ENCODE data around the gene CCDC24. TPM values are rescaled to one million over a fixed set of nuclear protein-coding genes. Genes with fewer than 3 reads are reported as not detected.

Gene CCDC24
- total and polyA plus RNA-seq, 7 donors: 0.83 to 3.9 (median 1.7) TPM

DNA sequence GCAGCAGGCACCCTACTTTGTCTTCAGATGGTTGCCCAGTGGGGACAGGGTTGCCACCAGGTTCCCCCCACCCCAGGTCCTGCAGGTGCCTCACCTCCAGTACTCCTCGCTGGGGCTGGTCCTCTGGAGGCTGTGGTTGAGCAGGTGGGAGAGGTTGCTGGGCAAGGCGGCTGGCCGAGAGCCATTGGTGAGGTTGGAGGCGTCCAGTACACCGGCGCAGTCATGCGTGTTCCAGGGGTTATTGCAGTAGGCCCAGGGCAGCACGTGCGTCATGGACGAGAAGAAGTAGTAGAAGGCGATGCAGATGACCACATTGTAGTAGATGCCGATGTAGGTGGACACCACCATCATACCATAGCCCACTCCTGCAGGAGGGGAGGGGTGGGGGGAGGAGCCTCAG, 16.9 kb downstream of the CCDC24 start:
- no peak overlapping the region for H3K4me3 ChIP-seq
- DNase-seq (no peak), ATAC-seq (no peak)
- H3K27me3 ChIP-seq (ENCODE audit: insufficient read depth in 3 of 3, low read length in 2 of 3): no peaks in the 10 kb centered on the region
- WGBS, 3 donors: 89 to 94% (median 91%) methylated on average over 12 of the region's 12 CpGs
- H3K4me1 ChIP-seq: peaks cover 4% of the 10 kb centered on the region
- intact Hi-C loops (cut with DNase I): loop anchor here (5.0 to 10.0 kb wide), 2 partner anchors 39 to 587 kb away; no protein-coding TSS in a partner anchor
- H3K9me3 ChIP-seq: no peaks in the 10 kb centered on the region
- TF ChIP-seq, protein P1, sequence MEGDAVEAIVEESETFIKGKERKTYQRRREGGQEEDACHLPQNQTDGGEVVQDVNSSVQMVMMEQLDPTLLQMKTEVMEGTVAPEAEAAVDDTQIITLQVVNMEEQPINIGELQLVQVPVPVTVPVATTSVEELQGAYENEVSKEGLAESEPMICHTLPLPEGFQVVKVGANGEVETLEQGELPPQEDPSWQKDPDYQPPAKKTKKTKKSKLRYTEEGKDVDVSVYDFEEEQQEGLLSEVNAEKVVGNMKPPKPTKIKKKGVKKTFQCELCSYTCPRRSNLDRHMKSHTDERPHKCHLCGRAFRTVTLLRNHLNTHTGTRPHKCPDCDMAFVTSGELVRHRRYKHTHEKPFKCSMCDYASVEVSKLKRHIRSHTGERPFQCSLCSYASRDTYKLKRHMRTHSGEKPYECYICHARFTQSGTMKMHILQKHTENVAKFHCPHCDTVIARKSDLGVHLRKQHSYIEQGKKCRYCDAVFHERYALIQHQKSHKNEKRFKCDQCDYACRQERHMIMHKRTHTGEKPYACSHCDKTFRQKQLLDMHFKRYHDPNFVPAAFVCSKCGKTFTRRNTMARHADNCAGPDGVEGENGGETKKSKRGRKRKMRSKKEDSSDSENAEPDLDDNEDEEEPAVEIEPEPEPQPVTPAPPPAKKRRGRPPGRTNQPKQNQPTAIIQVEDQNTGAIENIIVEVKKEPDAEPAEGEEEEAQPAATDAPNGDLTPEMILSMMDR (IDR thresholded peaks at IDR 0.05): no peak
- no peaks in the 10 kb centered on the region for H3K36me3 ChIP-seq (ENCODE audit: insufficient read depth in 1 of 2, low read depth in 1 of 2)
- H3K27ac ChIP-seq: no peak overlapping the region

DNA sequence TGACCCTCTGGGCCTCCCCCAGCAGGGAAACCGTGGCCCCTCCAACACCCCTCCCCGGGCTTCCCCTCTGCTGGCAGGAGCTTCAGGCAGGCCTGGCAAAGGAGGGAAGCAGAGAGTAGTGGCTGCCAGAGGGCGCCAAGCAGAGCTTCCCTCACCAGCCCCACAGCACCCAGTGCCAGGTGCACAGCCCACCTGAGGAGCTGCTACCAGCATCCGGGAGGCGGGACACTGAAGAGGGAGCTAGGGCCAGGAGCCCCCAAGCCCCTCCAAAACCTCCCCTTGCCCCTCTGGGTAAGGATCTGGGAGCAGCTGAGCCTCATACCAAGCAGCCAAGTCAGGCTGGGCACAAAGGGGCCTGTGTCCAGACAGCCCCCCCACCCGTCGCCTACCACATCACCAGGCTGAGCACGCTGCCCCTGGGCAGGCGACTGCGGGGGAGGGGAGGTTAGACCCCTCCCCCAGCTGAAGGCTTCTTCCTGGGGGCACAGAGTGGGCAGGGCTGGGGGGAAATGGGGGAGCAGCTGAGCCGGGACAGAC, 19.6 kb downstream of the CCDC24 start:
- H3K4me1 ChIP-seq: peaks cover under 1% of the 10 kb centered on the region
- DNase-seq (no peak), ATAC-seq (no peak)
- H3K36me3 ChIP-seq (ENCODE audit: insufficient read depth in 1 of 2, low read depth in 1 of 2): no peaks in the 10 kb centered on the region
- H3K27ac ChIP-seq: no peak overlapping the region
- no peaks in the 10 kb centered on the region for H3K9me3 ChIP-seq
- TF ChIP-seq, protein P1 (IDR thresholded peaks at IDR 0.05): no peak
- intact Hi-C loops (cut with DNase I): no loop called here
- no peak overlapping the region for H3K4me3 ChIP-seq
- no peaks in the 10 kb centered on the region for H3K27me3 ChIP-seq (ENCODE audit: insufficient read depth in 3 of 3, low read length in 2 of 3)
- WGBS, 3 donors: 58 to 69% (median 62%) methylated on average over 9 to 11 of the region's 11 CpGs

DNA sequence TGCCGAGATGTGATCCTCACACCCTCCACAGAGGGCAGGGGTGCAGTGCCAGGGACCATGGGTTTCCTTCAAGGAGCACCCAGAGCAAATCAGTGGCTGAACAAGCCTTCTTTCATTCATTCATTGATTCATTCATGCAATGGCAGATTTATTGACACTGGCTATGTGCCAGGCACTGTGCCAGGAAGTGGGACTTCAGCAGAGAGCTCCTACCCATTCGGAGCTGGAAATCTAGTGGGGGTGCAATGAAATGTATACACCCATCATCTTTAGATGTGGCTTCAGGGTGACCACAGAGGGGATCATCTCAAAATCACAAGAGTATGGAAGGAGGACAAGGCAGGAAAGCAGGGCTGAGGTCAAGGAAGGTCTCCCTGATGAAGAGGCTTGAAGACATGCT, 21.0 kb downstream of the CCDC24 start:
- intact Hi-C loops (cut with DNase I): no loop called here
- Histone ChIP-seq H3K9me3 (no peaks in the 10 kb centered on the region), H3K4me1 (no peaks in the 10 kb centered on the region), H3K27me3 (ENCODE audit: insufficient read depth in 3 of 3, low read length in 2 of 3) (no peaks in the 10 kb centered on the region), H3K4me3 (no peak overlapping the region), H3K36me3 (ENCODE audit: insufficient read depth in 1 of 2, low read depth in 1 of 2) (no peaks in the 10 kb centered on the region), H3K27ac (no peak overlapping the region)
- ATAC-seq: no peak
- no peak for DNase-seq
- TF ChIP-seq, protein P1 (IDR thresholded peaks at IDR 0.05): no peak
- WGBS, 3 donors: 78 to 87% (median 81%) methylated on average over 2 of the region's 2 CpGs

DNA sequence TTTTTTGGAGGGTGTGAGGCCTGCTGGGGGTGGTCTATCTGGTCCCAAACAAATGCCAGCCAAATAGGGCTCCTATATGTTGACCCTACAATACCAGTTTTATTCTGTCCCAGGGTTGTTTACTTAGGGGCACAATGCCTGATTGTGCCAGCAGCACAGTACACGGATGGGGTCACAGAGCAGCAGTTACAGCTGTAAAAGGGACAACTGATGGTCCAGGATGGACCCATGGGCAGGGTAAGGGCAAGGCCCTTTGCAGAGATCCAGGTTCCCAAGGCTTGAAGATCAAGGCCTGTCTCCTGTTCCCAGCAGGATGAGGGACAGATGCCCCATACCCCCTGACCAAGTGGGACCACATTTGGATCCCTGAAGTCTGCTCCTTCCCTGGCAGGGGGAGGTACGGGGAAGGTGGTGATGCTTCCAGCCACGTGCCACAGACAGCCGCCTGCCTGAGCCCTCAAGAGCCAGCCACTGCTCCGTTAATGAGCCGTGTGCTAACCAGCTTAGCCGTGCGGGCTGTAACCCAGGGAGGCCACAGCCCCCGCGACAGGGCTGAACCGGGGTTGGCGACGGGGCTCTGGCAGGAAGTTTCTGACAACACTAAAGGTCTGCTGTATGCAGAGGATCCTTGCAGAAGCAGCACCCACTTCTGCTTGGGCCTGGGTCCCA, 21.7 kb downstream of the CCDC24 start:
- DNase-seq (no peak), ATAC-seq (no peak)
- Histone ChIP-seq H3K27ac (no peak overlapping the region), H3K4me3 (no peak overlapping the region), H3K27me3 (ENCODE audit: insufficient read depth in 3 of 3, low read length in 2 of 3) (no peaks in the 10 kb centered on the region), H3K9me3 (no peaks in the 10 kb centered on the region), H3K36me3 (ENCODE audit: insufficient read depth in 1 of 2, low read depth in 1 of 2) (no peaks in the 10 kb centered on the region), H3K4me1 (no peaks in the 10 kb centered on the region)
- TF ChIP-seq, protein P1 (IDR thresholded peaks at IDR 0.05): no peak
- intact Hi-C loops (cut with DNase I): no loop called here
- 52 to 74% (median 65%) methylated on average over 13 of the region's 13 CpGs for WGBS, 3 donors

Measured in psoas muscle (tissue), 8 donors.